Measurements from ENCODE around the gene FRMPD4.

Gene FRMPD4

DNA sequence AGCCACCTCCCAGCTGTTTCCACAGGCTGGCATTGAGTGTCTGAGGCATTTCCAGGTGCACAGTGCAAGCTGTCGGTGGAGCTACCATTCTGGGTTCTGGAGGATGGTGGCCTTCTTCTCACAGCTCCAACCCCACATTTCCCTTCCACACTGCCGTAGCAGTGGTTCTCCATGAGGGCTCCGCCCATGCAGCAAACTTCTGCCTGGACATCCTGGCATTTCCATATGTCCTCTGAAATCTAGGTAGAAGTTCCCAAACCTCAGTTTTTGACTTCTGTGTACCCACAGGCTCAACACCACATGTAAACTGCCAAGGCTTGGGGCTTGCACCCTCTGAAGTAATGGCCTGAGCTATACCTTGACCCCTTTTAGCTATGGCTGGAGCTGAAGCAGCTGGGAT is 10.3 kb upstream of the FRMPD4 start:
- H3K27me3 ChIP-seq (replicated peaks; ENCODE audit: control insufficient read depth, insufficient read depth, low read length) = no peaks in the 10 kb centered on the region; the same call in 1 of the 2 replicates

GRCh38 chrX:12137951-12138360 is 317 bp upstream of the FRMPD4 start:
- Histone ChIP-seq H3K27me3 (replicated peaks; ENCODE audit: control insufficient read depth, insufficient read depth, low read length) (no peaks in the 10 kb centered on the region), H3K4me3 (replicated peaks; ENCODE audit: low read depth, low read length) (no peak overlapping the region), H3K36me3 (ENCODE audit: control insufficient read depth, insufficient read depth, low read length) (no peaks in the 10 kb centered on the region)
- no peak for TF ChIP-seq CTCF (IDR thresholded peaks at IDR 0.05; ENCODE audit: insufficient read depth, low read length, poor library complexity, severe bottlenecking)
- DNase-seq (ENCODE audit: extremely low read depth, insufficient read length) = no peak

More for the DNA sequence above, 10.3 kb upstream of the FRMPD4 start:
- DNase-seq (ENCODE audit: extremely low read depth, insufficient read length) = no peak
- H3K36me3 ChIP-seq (ENCODE audit: control insufficient read depth, insufficient read depth, low read length) = no peaks in the 10 kb centered on the region
- H3K4me3 ChIP-seq (replicated peaks; ENCODE audit: low read depth, low read length) = no peak overlapping the region
- TF ChIP-seq CTCF (IDR thresholded peaks at IDR 0.05; ENCODE audit: insufficient read depth, low read length, poor library complexity, severe bottlenecking) = no peak

DNA sequence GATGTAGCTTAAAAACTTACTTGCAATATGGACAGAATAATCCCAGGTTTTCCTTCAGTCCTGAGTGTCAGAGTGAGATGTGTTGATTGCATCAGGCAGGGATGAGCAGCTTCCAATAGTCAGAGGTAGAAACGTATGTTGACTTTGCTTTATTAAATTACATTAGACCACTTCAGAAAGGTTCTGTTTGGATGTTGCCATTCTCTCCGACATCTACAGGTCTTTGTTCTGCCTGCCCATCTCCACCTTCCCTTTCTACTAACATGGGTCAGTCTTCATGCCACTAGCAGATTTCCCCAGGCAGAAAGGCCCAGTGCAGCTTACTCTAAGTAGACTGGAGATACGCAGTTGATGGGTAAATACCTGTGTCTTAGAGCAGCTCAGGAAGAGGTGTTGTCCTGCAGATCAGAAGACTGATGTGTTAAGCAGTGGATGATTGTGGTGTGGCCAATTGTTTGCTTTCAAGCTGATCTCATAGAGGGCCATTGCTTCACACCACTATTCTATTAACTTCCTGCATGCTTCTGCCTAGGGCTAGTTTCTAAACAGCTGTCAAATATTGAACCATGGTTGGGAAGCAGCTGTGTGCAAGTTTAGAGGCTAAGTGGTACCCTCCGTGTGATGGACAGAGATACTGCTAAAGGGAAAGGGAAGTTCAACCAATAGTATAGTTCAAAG is 1.8 kb downstream of the FRMPD4 start:
- Histone ChIP-seq H3K27me3 (replicated peaks; ENCODE audit: control insufficient read depth, insufficient read depth, low read length) (no peaks in the 10 kb centered on the region), H3K4me3 (replicated peaks; ENCODE audit: low read depth, low read length) (no peak overlapping the region), H3K36me3 (ENCODE audit: control insufficient read depth, insufficient read depth, low read length) (no peaks in the 10 kb centered on the region)
- DNase-seq (ENCODE audit: extremely low read depth, insufficient read length) = no peak
- TF ChIP-seq CTCF (IDR thresholded peaks at IDR 0.05; ENCODE audit: insufficient read depth, low read length, poor library complexity, severe bottlenecking) = no peak

DNA sequence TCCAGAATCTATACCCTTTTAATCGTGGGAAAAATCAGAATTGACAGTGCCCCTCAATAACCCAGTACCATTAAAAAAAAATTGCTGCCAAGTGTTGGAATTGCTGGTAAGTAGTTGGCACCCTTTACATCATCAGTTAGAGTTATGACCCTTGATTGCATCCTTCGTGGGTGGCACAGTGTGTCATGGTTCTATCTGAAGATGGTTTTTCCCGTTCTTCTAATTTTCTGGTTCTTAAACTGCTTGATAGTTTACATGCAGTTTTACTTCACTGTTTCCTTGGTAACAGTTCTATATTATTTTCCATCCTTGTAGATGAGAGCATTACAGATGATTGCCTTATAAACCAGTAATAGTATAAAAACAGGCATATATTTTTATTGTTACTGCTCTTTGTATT is 3.2 kb downstream of the FRMPD4 start:
- Histone ChIP-seq H3K27me3 (replicated peaks; ENCODE audit: control insufficient read depth, insufficient read depth, low read length) (no peaks in the 10 kb centered on the region), H3K4me3 (replicated peaks; ENCODE audit: low read depth, low read length) (no peak overlapping the region), H3K36me3 (ENCODE audit: control insufficient read depth, insufficient read depth, low read length) (no peaks in the 10 kb centered on the region)
- TF ChIP-seq CTCF (IDR thresholded peaks at IDR 0.05; ENCODE audit: insufficient read depth, low read length, poor library complexity, severe bottlenecking) = no peak
- DNase-seq (ENCODE audit: extremely low read depth, insufficient read length) = no peak

DNA sequence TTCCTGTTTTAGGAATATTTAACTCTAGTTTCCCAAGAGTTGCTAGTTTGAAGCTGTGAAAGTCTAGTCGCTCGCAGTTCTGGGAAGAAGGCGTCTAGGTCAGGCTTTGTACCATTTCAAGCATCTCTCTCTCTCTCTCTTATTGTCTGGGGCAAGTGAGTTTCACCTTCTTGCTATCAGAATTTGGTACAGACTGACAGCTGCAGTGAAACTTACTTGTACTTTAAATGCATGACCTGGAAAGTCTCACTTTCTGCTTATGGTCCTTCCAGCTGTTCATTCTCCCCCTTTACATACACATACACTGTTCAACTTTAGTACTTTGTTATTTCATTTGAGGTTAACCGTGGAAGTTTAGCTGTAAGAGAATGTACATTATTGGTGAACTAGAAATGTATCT is 4.4 kb downstream of the FRMPD4 start:
- H3K4me3 ChIP-seq (replicated peaks; ENCODE audit: low read depth, low read length) = no peak overlapping the region
- TF ChIP-seq CTCF (IDR thresholded peaks at IDR 0.05; ENCODE audit: insufficient read depth, low read length, poor library complexity, severe bottlenecking) = no peak
- no peaks in the 10 kb centered on the region for H3K36me3 ChIP-seq (ENCODE audit: control insufficient read depth, insufficient read depth, low read length)
- no peaks in the 10 kb centered on the region for H3K27me3 ChIP-seq (replicated peaks; ENCODE audit: control insufficient read depth, insufficient read depth, low read length)
- DNase-seq (ENCODE audit: extremely low read depth, insufficient read length) = no peak

GRCh38 chrX:12145402-12145801 is 7.1 kb downstream of the FRMPD4 start:
- TF ChIP-seq CTCF (IDR thresholded peaks at IDR 0.05; ENCODE audit: insufficient read depth, low read length, poor library complexity, severe bottlenecking) = no peak
- Histone ChIP-seq H3K36me3 (ENCODE audit: control insufficient read depth, insufficient read depth, low read length) (no peaks in the 10 kb centered on the region), H3K27me3 (replicated peaks; ENCODE audit: control insufficient read depth, insufficient read depth, low read length) (no peaks in the 10 kb centered on the region), H3K4me3 (replicated peaks; ENCODE audit: low read depth, low read length) (no peak overlapping the region)
- no peak for DNase-seq (ENCODE audit: extremely low read depth, insufficient read length)

Data from GM06990 (cell line).